IMR-90 (cell line): ENCODE data around the gene CAPZA3.

ENCODE experiments used
- CEBPB ChIP-seq: IDR thresholded peaks from 2 replicates; pipeline ENCODE4 v1.6.1; 2012; ENCODE audit warnings: low read depth, low read length, improper control_type of control experiment
- FOS ChIP-seq: fragments of 150-350 bp; IDR thresholded peaks from 2 replicates; pipeline ENCODE4 v1.6.1; 2016; ENCODE audit warnings: low read depth, low read length
- MAFK ChIP-seq: IDR thresholded peaks from 2 replicates; pipeline ENCODE4 v1.6.1; 2012; ENCODE audit warnings: low read depth, low read length, improper control_type of control experiment
- MXI1 ChIP-seq: IDR thresholded peaks from 2 replicates; pipeline ENCODE4 v1.6.1; 2012; ENCODE audit warnings: low read depth, mild to moderate bottlenecking, low read length, moderate library complexity, borderline replicate concordance
- NFE2L2 ChIP-seq: fragments of 150-350 bp; IDR thresholded peaks from 2 replicates; pipeline ENCODE4 v1.6.1; 2016; ENCODE audit warnings: low read depth, mild to moderate bottlenecking, low read length
- POLR2A ChIP-seq: IDR thresholded peaks from 2 replicates; pipeline ENCODE4 v1.6.1; 2012; ENCODE audit warnings: mild to moderate bottlenecking, low read depth, low read length
- RAD21 ChIP-seq: IDR thresholded peaks from 2 replicates; pipeline ENCODE4 v1.6.1; 2012; ENCODE audit warnings: low read length, improper control_type of control experiment
- RCOR1 ChIP-seq: IDR thresholded peaks from 2 replicates; pipeline ENCODE4 v1.6.1; 2012; ENCODE audit warnings: mild to moderate bottlenecking, low read length, improper control_type of control experiment; ENCODE audit not compliant: insufficient replicate concordance
- RFX5 ChIP-seq: IDR thresholded peaks from 2 replicates; pipeline ENCODE4 v1.8.0; 2012; ENCODE audit warnings: low read depth, mild to moderate bottlenecking, low read length, moderate library complexity
- SMC3 ChIP-seq: fragments of 150-350 bp; IDR thresholded peaks from 2 replicates; pipeline ENCODE4 v1.6.1; 2016; ENCODE audit warnings: low read depth, mild to moderate bottlenecking, antibody characterized with exemption, low read length, moderate library complexity
- TF ChIP-seq, protein P1 (sequence below): fragments of 150-350 bp; IDR thresholded peaks from 2 replicates; pipeline ENCODE4 v1.6.1; 2016; ENCODE audit warnings: low read depth, mild to moderate bottlenecking, low read length, moderate library complexity, borderline replicate concordance
- TF ChIP-seq, protein P2 (sequence below): conservative IDR thresholded peaks from 2 replicates; pipeline ENCODE4 v1.5.1; 2012; ENCODE audit warnings: mild to moderate bottlenecking, low read depth, low read length, improper control_type of control experiment
- TF ChIP-seq, protein P3 (sequence below): fragments of 150-350 bp; IDR thresholded peaks from 2 replicates; pipeline ENCODE4 v1.6.1; 2017; ENCODE audit warnings: mild to moderate bottlenecking, antibody characterized with exemption, low read length, low read depth

- TF ChIP-seq, protein P1, sequence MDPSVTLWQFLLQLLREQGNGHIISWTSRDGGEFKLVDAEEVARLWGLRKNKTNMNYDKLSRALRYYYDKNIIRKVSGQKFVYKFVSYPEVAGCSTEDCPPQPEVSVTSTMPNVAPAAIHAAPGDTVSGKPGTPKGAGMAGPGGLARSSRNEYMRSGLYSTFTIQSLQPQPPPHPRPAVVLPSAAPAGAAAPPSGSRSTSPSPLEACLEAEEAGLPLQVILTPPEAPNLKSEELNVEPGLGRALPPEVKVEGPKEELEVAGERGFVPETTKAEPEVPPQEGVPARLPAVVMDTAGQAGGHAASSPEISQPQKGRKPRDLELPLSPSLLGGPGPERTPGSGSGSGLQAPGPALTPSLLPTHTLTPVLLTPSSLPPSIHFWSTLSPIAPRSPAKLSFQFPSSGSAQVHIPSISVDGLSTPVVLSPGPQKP = no peak
- TF ChIP-seq MXI1 (no peak), POLR2A (no peak), RAD21 (no peak), RFX5 (no peak), MAFK (no peak), RCOR1 (no peak), NFE2L2 (no peak), CEBPB (no peak), FOS (no peak), SMC3 (no peak)
- TF ChIP-seq, protein P2, sequence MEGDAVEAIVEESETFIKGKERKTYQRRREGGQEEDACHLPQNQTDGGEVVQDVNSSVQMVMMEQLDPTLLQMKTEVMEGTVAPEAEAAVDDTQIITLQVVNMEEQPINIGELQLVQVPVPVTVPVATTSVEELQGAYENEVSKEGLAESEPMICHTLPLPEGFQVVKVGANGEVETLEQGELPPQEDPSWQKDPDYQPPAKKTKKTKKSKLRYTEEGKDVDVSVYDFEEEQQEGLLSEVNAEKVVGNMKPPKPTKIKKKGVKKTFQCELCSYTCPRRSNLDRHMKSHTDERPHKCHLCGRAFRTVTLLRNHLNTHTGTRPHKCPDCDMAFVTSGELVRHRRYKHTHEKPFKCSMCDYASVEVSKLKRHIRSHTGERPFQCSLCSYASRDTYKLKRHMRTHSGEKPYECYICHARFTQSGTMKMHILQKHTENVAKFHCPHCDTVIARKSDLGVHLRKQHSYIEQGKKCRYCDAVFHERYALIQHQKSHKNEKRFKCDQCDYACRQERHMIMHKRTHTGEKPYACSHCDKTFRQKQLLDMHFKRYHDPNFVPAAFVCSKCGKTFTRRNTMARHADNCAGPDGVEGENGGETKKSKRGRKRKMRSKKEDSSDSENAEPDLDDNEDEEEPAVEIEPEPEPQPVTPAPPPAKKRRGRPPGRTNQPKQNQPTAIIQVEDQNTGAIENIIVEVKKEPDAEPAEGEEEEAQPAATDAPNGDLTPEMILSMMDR = no peak
- TF ChIP-seq, protein P3, sequence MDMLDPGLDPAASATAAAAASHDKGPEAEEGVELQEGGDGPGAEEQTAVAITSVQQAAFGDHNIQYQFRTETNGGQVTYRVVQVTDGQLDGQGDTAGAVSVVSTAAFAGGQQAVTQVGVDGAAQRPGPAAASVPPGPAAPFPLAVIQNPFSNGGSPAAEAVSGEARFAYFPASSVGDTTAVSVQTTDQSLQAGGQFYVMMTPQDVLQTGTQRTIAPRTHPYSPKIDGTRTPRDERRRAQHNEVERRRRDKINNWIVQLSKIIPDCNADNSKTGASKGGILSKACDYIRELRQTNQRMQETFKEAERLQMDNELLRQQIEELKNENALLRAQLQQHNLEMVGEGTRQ = no peak
Observed at GRCh38 chr12:18703911-18704310, 34.0 kb upstream of the CAPZA3 start.
